H1 (cell line): ENCODE results near the gene OPCML. TPM values are rescaled to one million over a fixed set of nuclear protein-coding genes. Genes with fewer than 3 reads are reported as not detected.

Experiments used
- KDM1A ChIP-seq: fragments of 200-600, 300-600 bp; sonication (generic); IDR thresholded peaks from 2 replicates; pipeline ENCODE4 v1.7.1; 2016; ENCODE audit warnings: mild to moderate bottlenecking, low read length, borderline replicate concordance
- NANOG ChIP-seq: IDR thresholded peaks from 2 replicates; pipeline ENCODE4 v1.6.1; 2011; ENCODE audit warnings: low read length, low read depth, mild to moderate bottlenecking, inconsistent platforms; ENCODE audit not compliant: insufficient read depth, poor library complexity, severe bottlenecking
- POLR2A ChIP-seq, 2 experiments: IDR thresholded peaks; 1 replicate in 1 of 2; 2 replicates in 1 of 2; pipeline ENCODE4 v1.6.1; 2011; ENCODE audit warnings: low read depth in 2 of 2, low read length in 2 of 2, mild to moderate bottlenecking in 2 of 2; ENCODE audit errors: control extremely low read depth in 1 of 2
- SP1 ChIP-seq: IDR thresholded peaks from 2 replicates; pipeline ENCODE4 v1.6.1; 2011; ENCODE audit warnings: low read depth, low read length
- TCF12 ChIP-seq: IDR thresholded peaks from 2 replicates; pipeline ENCODE4 v1.6.1; 2011; ENCODE audit warnings: low read depth, mild to moderate bottlenecking, low read length
- polyA plus RNA-seq, 7 experiments: library from polyadenylated mRNA; depleted of rRNA in 3 of 7; stranded (reverse) in 5 of 7; unstranded in 2 of 7; fragments of >200 nt in 5 of 7; fragments of 200-250 nt in 2 of 7; gene quantifications; 1 replicate in 5 of 7; 2 replicates in 1 of 7; 4 replicates in 1 of 7; pipeline versions ENCODE4 v1.2.1 to v1.2.3, GENCODE V29; 2011 to 2013; ENCODE audit warnings: missing spikeins in 2 of 7, mixed read lengths in 2 of 7
- total RNA-seq: library from RNA; stranded (reverse); fragmentation: NEBNext Ultra II Directional; extraction: Animal tissue kit (Norgen Biotek cat#: 25700); gene quantifications from 2 replicates; pipeline ENCODE4 v1.2.1, GENCODE V29; 2021

Gene OPCML
- total and polyA plus RNA-seq, 2 of the 8 experiments (the other 6 are each of a cell fraction or from before 2014, with no cell fraction given) = 2.3 to 3.1 TPM

DNA sequence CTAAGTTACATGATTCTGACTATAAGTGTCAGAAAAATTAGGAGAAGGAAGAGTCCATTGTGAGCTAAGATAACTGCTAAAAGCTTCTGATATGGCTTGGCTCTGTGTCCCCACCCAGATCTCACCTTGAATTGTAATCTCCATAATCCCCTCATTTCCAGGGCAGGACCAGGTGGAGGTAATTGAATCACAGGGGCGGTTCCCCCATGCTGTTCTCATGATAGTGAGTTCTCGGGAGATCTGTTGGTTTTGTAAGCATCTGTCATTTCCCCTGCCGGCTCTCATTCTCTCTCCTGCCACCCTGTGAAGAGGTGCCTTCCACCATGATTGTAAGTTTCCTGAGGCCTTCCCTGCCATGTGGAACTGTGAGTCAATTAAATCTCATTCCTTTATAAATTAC, 230.2 kb downstream of the OPCML start (continued):
- TF ChIP-seq POLR2A (IDR thresholded peaks at IDR 0.05; ENCODE audit: control extremely low read depth in 1 of 2, low read depth in 2 of 2, low read length in 2 of 2) (no peak), NANOG (no peak), SP1 (no peak), KDM1A (no peak), TCF12 (no peak)
